OCI-LY3 (cell line): Measurements from ENCODE around the gene TEPSIN.

Experiments
- H2AFZ ChIP-seq: fragments of 200-600, 300-600 bp; shearing (Covaris generic); 2 replicates; pipeline ENCODE4 v1.6.0; 2014; ENCODE audit warnings: antibody characterized with exemption, low read depth, low read length
- H3K27ac ChIP-seq: fragments of 200-600, 300-600 bp; sonication (generic); 2 replicates; pipeline ENCODE4 v1.5.1; 2014; ENCODE audit warnings: mild to moderate bottlenecking, low read length, moderate library complexity, mixed read lengths
- H3K27me3 ChIP-seq: fragments of 200-600, 300-600 bp; sonication (generic); 2 replicates; pipeline ENCODE4 v1.6.1; 2014; ENCODE audit warnings: low read depth, low read length, mixed read lengths
- H3K36me3 ChIP-seq: fragments of 200-600, 300-600 bp; sonication (generic); replicated peaks from 2 replicates; pipeline ENCODE3; 2014; ENCODE audit warnings: low read depth, low read length, mixed read lengths
- H3K4me1 ChIP-seq: fragments of 300-600, 200-600 bp; sonication (generic); 2 replicates; pipeline ENCODE4 v1.6.1; 2014; ENCODE audit warnings: low read length, mixed read lengths
- H3K4me2 ChIP-seq: fragments of 200-600, 300-600 bp; sonication (generic); 2 replicates; pipeline ENCODE4 v1.6.1; 2014; ENCODE audit warnings: low read length, mixed read lengths
- H3K4me3 ChIP-seq: fragments of 300-600, 200-600 bp; sonication (generic); 2 replicates; pipeline ENCODE4 v1.5.1; 2014; ENCODE audit warnings: antibody characterized with exemption, mild to moderate bottlenecking, low read length, moderate library complexity
- H3K79me2 ChIP-seq: fragments of 300-600, 200-600 bp; shearing (Covaris generic); 2 replicates; pipeline ENCODE4 v1.6.1; 2014; ENCODE audit warnings: mild to moderate bottlenecking, low read length, mixed read lengths
- H3K9ac ChIP-seq: fragments of 300-600, 200-600 bp; shearing (Covaris generic); 2 replicates; pipeline ENCODE4 v1.6.0; 2014; ENCODE audit warnings: mild to moderate bottlenecking, low read length, moderate library complexity
- H3K9me3 ChIP-seq: fragments of 200-600, 300-600 bp; shearing (Covaris generic); 2 replicates; pipeline ENCODE4 v1.6.1; 2014; ENCODE audit warnings: low read length, mixed read lengths; ENCODE audit not compliant: insufficient read depth
- H4K20me1 ChIP-seq: fragments of 200-600, 300-600 bp; sonication (generic); 2 replicates; pipeline ENCODE4 v1.6.1; 2016; ENCODE audit warnings: low read length, mixed read lengths; ENCODE audit not compliant: insufficient read depth
- EZH2phosphoT487 ChIP-seq: fragments of 200-600 bp; shearing (Covaris generic); IDR thresholded peaks from 2 replicates; pipeline ENCODE4 v1.6.1; 2018; ENCODE audit warnings: antibody characterized with exemption, mixed run types, low read depth
- TF ChIP-seq, protein P1 (sequence below): fragments of 200-600, 300-600 bp; sonication (generic); IDR thresholded peaks from 2 replicates; pipeline ENCODE4 v1.5.1; 2014; ENCODE audit warnings: antibody characterized with exemption, low read length, low read depth

Gene TEPSIN

DNA sequence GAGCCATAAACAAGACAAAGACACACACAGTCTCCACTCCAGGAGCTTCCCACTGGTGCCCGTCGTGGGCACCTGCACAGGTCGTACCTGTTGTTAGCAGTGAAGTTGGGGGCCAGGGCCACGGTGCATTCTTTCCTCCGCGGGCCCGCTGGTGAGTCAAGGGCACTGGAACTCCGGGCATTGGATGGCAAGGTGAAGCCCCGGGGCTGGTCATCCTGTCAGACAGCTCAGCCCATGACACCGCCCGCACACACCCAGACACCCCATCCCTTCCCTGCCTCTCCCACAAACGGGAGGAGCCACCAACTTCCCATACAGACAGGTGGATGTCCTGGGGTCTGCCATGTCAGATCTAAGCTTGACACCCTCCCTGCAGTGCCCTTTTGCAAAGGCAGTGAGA lies 32.2 kb downstream of the TEPSIN start:
- H4K20me1 ChIP-seq = no peaks in the 10 kb centered on the region
- no peaks in the 10 kb centered on the region for H3K36me3 ChIP-seq
- H2AFZ ChIP-seq = no peak overlapping the region

GRCh38 chr17:81206166-81206565 lies 32.7 kb downstream of the TEPSIN start:
- no peak overlapping the region for H3K9ac ChIP-seq
- no peaks in the 10 kb centered on the region for H3K9me3 ChIP-seq
- no peaks in the 10 kb centered on the region for H4K20me1 ChIP-seq
- H3K36me3 ChIP-seq = no peaks in the 10 kb centered on the region
- no peaks in the 10 kb centered on the region for H3K27me3 ChIP-seq
- no peak overlapping the region for H3K27ac ChIP-seq
- no peak overlapping the region for H2AFZ ChIP-seq
- TF ChIP-seq, protein P1, sequence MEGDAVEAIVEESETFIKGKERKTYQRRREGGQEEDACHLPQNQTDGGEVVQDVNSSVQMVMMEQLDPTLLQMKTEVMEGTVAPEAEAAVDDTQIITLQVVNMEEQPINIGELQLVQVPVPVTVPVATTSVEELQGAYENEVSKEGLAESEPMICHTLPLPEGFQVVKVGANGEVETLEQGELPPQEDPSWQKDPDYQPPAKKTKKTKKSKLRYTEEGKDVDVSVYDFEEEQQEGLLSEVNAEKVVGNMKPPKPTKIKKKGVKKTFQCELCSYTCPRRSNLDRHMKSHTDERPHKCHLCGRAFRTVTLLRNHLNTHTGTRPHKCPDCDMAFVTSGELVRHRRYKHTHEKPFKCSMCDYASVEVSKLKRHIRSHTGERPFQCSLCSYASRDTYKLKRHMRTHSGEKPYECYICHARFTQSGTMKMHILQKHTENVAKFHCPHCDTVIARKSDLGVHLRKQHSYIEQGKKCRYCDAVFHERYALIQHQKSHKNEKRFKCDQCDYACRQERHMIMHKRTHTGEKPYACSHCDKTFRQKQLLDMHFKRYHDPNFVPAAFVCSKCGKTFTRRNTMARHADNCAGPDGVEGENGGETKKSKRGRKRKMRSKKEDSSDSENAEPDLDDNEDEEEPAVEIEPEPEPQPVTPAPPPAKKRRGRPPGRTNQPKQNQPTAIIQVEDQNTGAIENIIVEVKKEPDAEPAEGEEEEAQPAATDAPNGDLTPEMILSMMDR = no peak
- no peak for TF ChIP-seq EZH2phosphoT487
- H3K79me2 ChIP-seq = no peaks in the 10 kb centered on the region
- H3K4me1 ChIP-seq = no peaks in the 10 kb centered on the region; the same call in 1 of the 2 replicates
- H3K4me3 ChIP-seq = no peak overlapping the region
- H3K4me2 ChIP-seq = no peak overlapping the region

More for the DNA sequence above, 32.2 kb downstream of the TEPSIN start:
- no peak overlapping the region for H3K4me3 ChIP-seq
- H3K9ac ChIP-seq = no peak overlapping the region
- TF ChIP-seq, protein P1 = no peak
- TF ChIP-seq EZH2phosphoT487 = no peak
- no peak overlapping the region for H3K4me2 ChIP-seq
- no peaks in the 10 kb centered on the region for H3K79me2 ChIP-seq
- no peaks in the 10 kb centered on the region; the same call in 1 of the 2 replicates for H3K4me1 ChIP-seq
- H3K27me3 ChIP-seq = no peaks in the 10 kb centered on the region
- no peak overlapping the region for H3K27ac ChIP-seq
- H3K9me3 ChIP-seq = no peaks in the 10 kb centered on the region

GRCh38 chr17:81204578-81204977 lies 34.3 kb downstream of the TEPSIN start:
- no peak overlapping the region for H2AFZ ChIP-seq
- no peaks in the 10 kb centered on the region for H3K9me3 ChIP-seq
- H3K36me3 ChIP-seq = no peaks in the 10 kb centered on the region
- no peak overlapping the region for H3K4me2 ChIP-seq
- no peak overlapping the region for H3K27ac ChIP-seq
- H3K79me2 ChIP-seq = no peaks in the 10 kb centered on the region
- no peak overlapping the region for H3K4me3 ChIP-seq
- no peaks in the 10 kb centered on the region for H4K20me1 ChIP-seq
- no peaks in the 10 kb centered on the region for H3K27me3 ChIP-seq
- no peak overlapping the region for H3K9ac ChIP-seq
- no peak for TF ChIP-seq EZH2phosphoT487
- TF ChIP-seq, protein P1 = no peak
- no peaks in the 10 kb centered on the region; the same call in 1 of the 2 replicates for H3K4me1 ChIP-seq

- H3K79me2 ChIP-seq = no peaks in the 10 kb centered on the region
- H3K9me3 ChIP-seq = no peaks in the 10 kb centered on the region
- no peaks in the 10 kb centered on the region for H3K27me3 ChIP-seq
- H3K4me1 ChIP-seq = no peaks in the 10 kb centered on the region; the same call in 1 of the 2 replicates
- TF ChIP-seq EZH2phosphoT487 = no peak
- TF ChIP-seq, protein P1 = no peak
- no peak overlapping the region for H2AFZ ChIP-seq
- no peak overlapping the region for H3K4me3 ChIP-seq
- H3K4me2 ChIP-seq = no peak overlapping the region
- H3K9ac ChIP-seq = no peak overlapping the region
- no peaks in the 10 kb centered on the region for H4K20me1 ChIP-seq
- no peaks in the 10 kb centered on the region for H3K36me3 ChIP-seq
- H3K27ac ChIP-seq = no peak overlapping the region
Measured at GRCh38 chr17:81203136-81203535, 35.7 kb downstream of the TEPSIN start.
